Naive B cell (primary cell): ENCODE measurements around the gene PANK4. TPM values are rescaled to one million over a fixed set of nuclear protein-coding genes. Genes with fewer than 3 reads are reported as not detected.
A peak's percentile ranks its signal among the peaks of the same experiment; 100 is the strongest.

Source experiments
- ATAC-seq, 2 donors: fragments of 150-1000 bp; cut with Tn5 transposase; 2 replicates each; pipeline ENCODE4 v1.10.0; 2021; ENCODE audit warnings: low read depth in 2 of 2, mild to moderate bottlenecking in 2 of 2, moderate library complexity in 2 of 2
- DNase-seq: peaks from one replicate; pipeline ENCODE4 v3.0.0; 2022
- H3K27ac Mint-ChIP-seq, 6 donors: one replicate each; pipeline ENCODE4 v1.8.0; 2020 to 2022; ENCODE audit warnings: mild to moderate bottlenecking in 6 of 6, mixed read lengths in 6 of 6, moderate library complexity in 5 of 6, inconsistent platforms in 2 of 6
- H3K27me3 Mint-ChIP-seq, 3 donors: one replicate each; pipeline ENCODE4 v1.8.0; 2021 to 2022; ENCODE audit warnings: mixed read lengths in 3 of 3, mild to moderate bottlenecking in 1 of 3
- H3K36me3 Mint-ChIP-seq, 2 donors: one replicate each; pipeline ENCODE4 v1.8.0; 2020 to 2022; ENCODE audit warnings: mixed read lengths in 2 of 2, inconsistent platforms in 1 of 2, mild to moderate bottlenecking in 1 of 2
- H3K4me1 Mint-ChIP-seq, 3 donors: one replicate each; pipeline ENCODE4 v1.8.0; 2020 to 2022; ENCODE audit warnings: mixed read lengths in 3 of 3, inconsistent platforms in 1 of 3, mild to moderate bottlenecking in 1 of 3, moderate library complexity in 1 of 3
- H3K4me3 Mint-ChIP-seq, 8 donors: one replicate each; pipeline ENCODE4 v1.8.0; 2020 to 2022; ENCODE audit warnings: mild to moderate bottlenecking in 8 of 8, mixed read lengths in 8 of 8, moderate library complexity in 8 of 8, inconsistent platforms in 2 of 8
- H3K9me3 Mint-ChIP-seq, 7 donors: one replicate each; pipeline ENCODE4 v1.8.0; 2020 to 2022; ENCODE audit warnings: mixed read lengths in 7 of 7, mild to moderate bottlenecking in 5 of 7, inconsistent platforms in 2 of 7, moderate library complexity in 1 of 7
- polyA plus RNA-seq, 6 donors: library from polyadenylated mRNA; unstranded; fragments of 300-500 nt; fragmentation: Illumina TruSeq; gene quantifications; one replicate each; pipeline ENCODE4 v1.2.3, GENCODE V29; 2021; ENCODE audit warnings: low read depth in 6 of 6

The PANK4 gene
- polyA plus RNA-seq, 6 donors from 2014 or later = 8.6 to 22.2 (median 9.9) TPM

DNA sequence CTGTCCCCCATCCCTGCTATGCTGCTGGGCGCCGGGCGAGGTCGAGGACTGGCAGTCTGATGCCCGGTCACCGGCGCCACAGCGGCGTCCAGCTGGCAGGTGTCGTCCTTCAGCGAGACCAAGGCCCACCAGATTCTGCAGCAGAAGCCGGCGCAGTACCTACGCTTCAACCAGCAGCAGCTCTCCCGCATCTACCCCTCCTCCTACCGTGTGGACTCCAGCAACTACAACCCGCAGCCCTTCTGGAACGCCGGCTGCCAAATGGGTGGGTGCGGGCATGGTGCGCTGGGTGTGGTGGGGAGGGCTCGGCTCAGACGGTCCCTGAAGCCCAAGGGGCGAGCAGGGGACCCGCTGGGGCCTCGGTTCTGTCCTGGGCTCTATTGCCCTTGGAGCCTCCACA is 29.6 kb downstream of the PANK4 start:
- Mint-ChIP-seq H3K4me1 (peaks cover 49 to 81% (median 63%) of the 10 kb centered on the region in 3 donors), H3K27me3 (no peaks in the 10 kb centered on the region), H3K4me3 (peak overlapping the region in 7 of 8 donors; percentile 56 to 90 (median 75)), H3K27ac (peak overlapping the region in 3 of 6 donors; percentile 60 to 92 (median 88)), H3K36me3 (no peaks in the 10 kb centered on the region), H3K9me3 (no peaks in the 10 kb centered on the region)
- DNase-seq (no peak), ATAC-seq (no peak)

- peak overlapping the region in 4 of 6 donors; percentile 60 to 92 (median 84) for H3K27ac Mint-ChIP-seq
- H3K4me3 Mint-ChIP-seq = peak overlapping the region; percentile 46 to 90 (median 76)
- peaks cover 49 to 80% (median 63%) of the 10 kb centered on the region in 3 donors for H3K4me1 Mint-ChIP-seq
- ATAC-seq = peak; percentile 79 to 85
- no peaks in the 10 kb centered on the region for H3K36me3 Mint-ChIP-seq
- no peaks in the 10 kb centered on the region for H3K27me3 Mint-ChIP-seq
- DNase-seq = peak; percentile 45
- H3K9me3 Mint-ChIP-seq = no peaks in the 10 kb centered on the region
These were observed 30.2 kb downstream of the PANK4 start for GRCh38 chr1:2496087-2496622.

DNA sequence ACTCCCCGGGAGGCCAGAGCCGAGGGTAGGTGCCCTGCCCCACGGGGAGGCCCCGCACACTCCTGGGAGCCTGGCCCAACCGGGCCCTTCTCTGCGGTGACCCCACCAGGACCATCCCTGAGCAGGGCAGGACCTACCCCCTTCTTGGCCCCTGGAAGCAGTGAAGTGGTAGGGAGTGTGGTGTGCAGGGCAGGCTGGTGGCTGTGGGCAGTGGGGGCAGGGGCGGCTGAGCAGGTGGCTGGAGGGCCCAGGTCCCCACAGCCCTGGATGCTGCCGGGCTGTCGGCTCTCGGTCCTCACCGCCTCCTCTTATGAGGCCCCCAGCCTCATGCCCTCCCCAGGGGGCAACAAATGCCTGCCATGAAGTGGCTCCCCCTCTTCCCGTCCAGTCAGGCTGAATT is 30.9 kb downstream of the PANK4 start:
- peak overlapping the region in 2 of 6 donors; percentile 81 to 92 for H3K27ac Mint-ChIP-seq
- DNase-seq (no peak), ATAC-seq (no peak)
- peak overlapping the region in 7 of 8 donors; percentile 46 to 90 (median 75) for H3K4me3 Mint-ChIP-seq
- H3K27me3 Mint-ChIP-seq = no peaks in the 10 kb centered on the region
- peaks cover 49 to 75% (median 59%) of the 10 kb centered on the region in 3 donors for H3K4me1 Mint-ChIP-seq
- H3K36me3 Mint-ChIP-seq = no peaks in the 10 kb centered on the region
- no peaks in the 10 kb centered on the region for H3K9me3 Mint-ChIP-seq

- H3K4me3 Mint-ChIP-seq = peak overlapping the region in 3 of 8 donors; percentile 20 to 51 (median 22)
- no peaks in the 10 kb centered on the region for H3K36me3 Mint-ChIP-seq
- no peaks in the 10 kb centered on the region for H3K27me3 Mint-ChIP-seq
- H3K4me1 Mint-ChIP-seq = peaks cover 44 to 70% (median 55%) of the 10 kb centered on the region in 3 donors
- ATAC-seq (no peak), DNase-seq (no peak)
- peak overlapping the region in 1 of 6 donors; percentile 19 for H3K27ac Mint-ChIP-seq
- no peaks in the 10 kb centered on the region for H3K9me3 Mint-ChIP-seq
These were observed 31.4 kb downstream of the PANK4 start for GRCh38 chr1:2495026-2495425.

- ATAC-seq (no peak), DNase-seq (no peak)
- Mint-ChIP-seq H3K27ac (peak overlapping the region in 4 of 6 donors; percentile 79 to 90 (median 88)), H3K4me3 (peak overlapping the region in 5 of 8 donors; percentile 66 to 78 (median 69)), H3K4me1 (peaks cover 41 to 65% (median 48%) of the 10 kb centered on the region in 3 donors), H3K27me3 (no peaks in the 10 kb centered on the region), H3K9me3 (peaks cover 0 to 1% (median 0%) of the 10 kb centered on the region in 7 donors), H3K36me3 (no peaks in the 10 kb centered on the region)
These were observed 32.1 kb downstream of the PANK4 start for GRCh38 chr1:2494323-2494693.

GRCh38 chr1:2493691-2494322 is 32.6 kb downstream of the PANK4 start:
- peak overlapping the region; percentile 79 to 92 (median 88) for H3K27ac Mint-ChIP-seq
- ATAC-seq (peak; percentile 14 to 17), DNase-seq (no peak)
- peaks cover 0 to 4% of the 10 kb centered on the region in 2 donors for H3K36me3 Mint-ChIP-seq
- H3K4me1 Mint-ChIP-seq = peaks cover 38 to 60% (median 44%) of the 10 kb centered on the region in 3 donors
- H3K4me3 Mint-ChIP-seq = peak overlapping the region in 7 of 8 donors; percentile 31 to 78 (median 67)
- no peaks in the 10 kb centered on the region for H3K27me3 Mint-ChIP-seq
- peaks cover under 1 to 4% (median 3%) of the 10 kb centered on the region in 7 donors for H3K9me3 Mint-ChIP-seq

GRCh38 chr1:2493218-2493617 is 33.2 kb downstream of the PANK4 start:
- H3K4me3 Mint-ChIP-seq = peak overlapping the region in 2 of 8 donors; percentile 20 to 66
- peaks cover 0 to 10% of the 10 kb centered on the region in 2 donors for H3K36me3 Mint-ChIP-seq
- peak overlapping the region in 2 of 6 donors; percentile 79 to 88 for H3K27ac Mint-ChIP-seq
- peaks cover 4 to 10% (median 7%) of the 10 kb centered on the region in 7 donors for H3K9me3 Mint-ChIP-seq
- H3K27me3 Mint-ChIP-seq = no peaks in the 10 kb centered on the region
- H3K4me1 Mint-ChIP-seq = peaks cover 38 to 59% (median 44%) of the 10 kb centered on the region in 3 donors
- no peak for DNase-seq
- ATAC-seq = no peak

- H3K4me3 Mint-ChIP-seq = no peak overlapping the region
- peaks cover 6 to 16% (median 10%) of the 10 kb centered on the region in 7 donors for H3K9me3 Mint-ChIP-seq
- H3K36me3 Mint-ChIP-seq = peaks cover 0 to 16% of the 10 kb centered on the region in 2 donors
- H3K27ac Mint-ChIP-seq = no peak overlapping the region
- no peak for ATAC-seq
- no peaks in the 10 kb centered on the region for H3K27me3 Mint-ChIP-seq
- H3K4me1 Mint-ChIP-seq = peaks cover 33 to 47% (median 34%) of the 10 kb centered on the region in 3 donors
- DNase-seq = no peak
These were observed 34.3 kb downstream of the PANK4 start for GRCh38 chr1:2492091-2492490.

GRCh38 chr1:2489615-2490014 is 36.8 kb downstream of the PANK4 start:
- Mint-ChIP-seq H3K4me3 (no peak overlapping the region), H3K4me1 (peaks cover 16 to 23% (median 16%) of the 10 kb centered on the region in 3 donors), H3K9me3 (peaks cover 6 to 16% (median 12%) of the 10 kb centered on the region in 7 donors), H3K27ac (peak overlapping the region in 1 of 6 donors; percentile 36), H3K36me3 (peaks cover 0 to 16% of the 10 kb centered on the region in 2 donors), H3K27me3 (no peaks in the 10 kb centered on the region)
- no peak for ATAC-seq
- no peak for DNase-seq

- peaks cover 0 to 16% of the 10 kb centered on the region in 2 donors for H3K36me3 Mint-ChIP-seq
- ATAC-seq = no peak
- H3K27me3 Mint-ChIP-seq = no peaks in the 10 kb centered on the region
- H3K27ac Mint-ChIP-seq = no peak overlapping the region
- H3K4me1 Mint-ChIP-seq = peaks cover 7 to 20% (median 12%) of the 10 kb centered on the region in 3 donors
- no peak overlapping the region for H3K4me3 Mint-ChIP-seq
- H3K9me3 Mint-ChIP-seq = peaks cover 6 to 16% (median 12%) of the 10 kb centered on the region in 7 donors
- no peak for DNase-seq
These were observed 37.7 kb downstream of the PANK4 start for GRCh38 chr1:2488688-2489087.

DNA sequence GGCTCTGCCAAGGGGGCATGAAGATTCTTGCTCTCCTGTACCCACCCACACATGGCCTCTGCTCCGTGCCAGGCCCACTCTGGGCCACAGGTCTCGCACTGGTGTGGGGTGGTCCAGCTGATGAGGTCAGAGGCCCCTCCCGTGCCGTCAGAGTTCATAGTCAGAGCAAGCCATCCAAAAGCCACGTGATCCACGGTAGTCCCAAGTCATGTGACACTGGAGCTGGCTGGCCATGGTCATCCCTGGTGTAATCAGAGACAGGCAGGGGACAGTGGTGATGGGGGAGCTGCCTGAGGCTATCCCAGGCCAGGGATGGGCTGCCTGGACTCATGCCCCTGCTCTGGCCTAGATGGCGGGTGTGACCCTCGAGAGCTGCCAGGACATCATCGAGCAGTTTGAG is 39.8 kb downstream of the PANK4 start:
- Mint-ChIP-seq H3K27ac (no peak overlapping the region), H3K36me3 (peaks cover 0 to 16% of the 10 kb centered on the region in 2 donors), H3K9me3 (peaks cover 6 to 16% (median 12%) of the 10 kb centered on the region in 7 donors), H3K4me1 (peaks cover 0 to 7% (median 5%) of the 10 kb centered on the region in 3 donors), H3K4me3 (no peak overlapping the region), H3K27me3 (no peaks in the 10 kb centered on the region)
- DNase-seq = no peak
- no peak for ATAC-seq

DNA sequence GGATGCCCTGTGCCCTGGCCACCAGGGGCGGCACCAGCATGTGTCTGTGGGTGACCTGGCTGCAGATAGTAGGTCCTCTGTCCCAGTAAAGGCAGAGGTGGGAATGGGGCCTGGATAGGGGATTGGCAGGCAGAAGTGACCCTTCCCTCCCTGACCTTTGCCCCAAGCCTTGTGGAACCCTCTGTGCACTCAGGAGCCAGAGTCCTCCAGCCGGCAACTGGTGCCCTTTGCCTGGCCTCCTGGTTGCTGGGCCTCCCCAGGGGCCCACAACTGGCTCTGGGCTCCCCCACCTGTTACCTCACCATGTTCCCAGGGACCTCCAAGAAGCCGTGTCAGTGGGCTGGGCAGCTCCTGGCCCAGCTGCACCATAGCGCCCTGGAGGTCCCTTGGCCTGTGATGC is 40.4 kb downstream of the PANK4 start:
- peaks cover 0 to 16% of the 10 kb centered on the region in 2 donors for H3K36me3 Mint-ChIP-seq
- no peak for DNase-seq
- H3K27me3 Mint-ChIP-seq = no peaks in the 10 kb centered on the region
- H3K4me3 Mint-ChIP-seq = no peak overlapping the region
- no peak for ATAC-seq
- peaks cover 0 to 7% (median 6%) of the 10 kb centered on the region in 3 donors for H3K4me1 Mint-ChIP-seq
- peaks cover 6 to 16% (median 12%) of the 10 kb centered on the region in 7 donors for H3K9me3 Mint-ChIP-seq
- no peak overlapping the region for H3K27ac Mint-ChIP-seq

- Mint-ChIP-seq H3K4me3 (no peak overlapping the region), H3K27ac (no peak overlapping the region), H3K36me3 (peaks cover 0 to 14% of the 10 kb centered on the region in 2 donors), H3K9me3 (peaks cover 2 to 13% (median 11%) of the 10 kb centered on the region in 7 donors), H3K27me3 (no peaks in the 10 kb centered on the region), H3K4me1 (peaks cover 0 to 8% (median 7%) of the 10 kb centered on the region in 3 donors)
- DNase-seq (no peak), ATAC-seq (no peak)
These were observed 42.4 kb downstream of the PANK4 start for GRCh38 chr1:2483970-2484369.

DNA sequence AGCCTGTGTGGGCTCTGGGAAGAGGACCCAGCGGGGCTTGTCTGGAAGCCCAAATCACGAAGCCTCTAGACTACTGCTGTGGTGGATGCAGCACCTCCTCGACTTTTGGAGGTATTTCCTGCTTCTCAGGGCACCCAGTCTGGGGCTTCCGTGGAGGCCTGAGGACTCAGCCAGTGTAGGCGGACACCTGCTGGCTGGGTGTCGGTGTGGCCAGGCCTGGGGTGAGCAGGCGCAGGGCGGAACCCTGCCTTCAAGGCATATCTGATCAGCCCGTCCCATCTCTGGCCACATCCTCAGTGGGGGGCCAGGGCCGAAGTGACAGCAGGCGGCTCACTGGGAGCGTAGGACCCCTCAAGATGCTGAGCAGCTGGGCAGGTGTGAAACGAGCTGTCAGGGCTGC is 43.4 kb downstream of the PANK4 start:
- H3K36me3 Mint-ChIP-seq = peaks cover 0 to 5% of the 10 kb centered on the region in 2 donors
- H3K9me3 Mint-ChIP-seq = peaks cover 1 to 3% (median 3%) of the 10 kb centered on the region in 7 donors
- H3K4me3 Mint-ChIP-seq = no peak overlapping the region
- ATAC-seq (no peak), DNase-seq (no peak)
- peaks cover 0 to 8% (median 7%) of the 10 kb centered on the region in 3 donors for H3K4me1 Mint-ChIP-seq
- H3K27ac Mint-ChIP-seq = no peak overlapping the region
- H3K27me3 Mint-ChIP-seq = no peaks in the 10 kb centered on the region
